PC-9 (cell line): ENCODE data around the gene RETN.

Experiments used
- EZH2 ChIP-seq: fragments of 200-600 bp; sonication (generic); IDR thresholded peaks from 2 replicates; pipeline ENCODE4 v1.8.0; 2017; ENCODE audit warnings: antibody characterized with exemption, low read depth
- TF ChIP-seq, protein P1 (sequence below): fragments of 200-600 bp; sonication (generic); conservative IDR thresholded peaks from 2 replicates; pipeline ENCODE4 v1.6.1; 2017; ENCODE audit warnings: mixed run types, antibody characterized with exemption, mild to moderate bottlenecking, moderate library complexity

DNA sequence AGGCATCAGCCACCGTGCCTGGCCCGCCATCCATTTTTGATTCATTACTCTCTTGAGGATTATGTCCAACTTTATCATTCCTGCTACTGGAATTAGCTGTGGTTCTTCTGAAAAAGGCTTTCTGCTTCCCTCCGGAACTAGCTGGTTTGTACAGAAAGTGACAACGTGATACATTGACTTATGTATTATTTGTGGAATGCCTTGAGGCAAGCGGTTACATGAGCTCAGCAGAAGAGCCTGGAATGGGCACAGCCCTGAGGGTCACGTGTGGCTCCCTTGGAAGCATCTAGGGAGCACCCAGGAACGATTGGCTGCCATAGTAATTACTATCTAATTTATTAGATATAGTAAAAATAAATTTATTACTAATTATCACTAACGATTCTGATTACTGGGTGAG lies 14.4 kb upstream of the RETN start:
- no peak for TF ChIP-seq EZH2
- TF ChIP-seq, protein P1, sequence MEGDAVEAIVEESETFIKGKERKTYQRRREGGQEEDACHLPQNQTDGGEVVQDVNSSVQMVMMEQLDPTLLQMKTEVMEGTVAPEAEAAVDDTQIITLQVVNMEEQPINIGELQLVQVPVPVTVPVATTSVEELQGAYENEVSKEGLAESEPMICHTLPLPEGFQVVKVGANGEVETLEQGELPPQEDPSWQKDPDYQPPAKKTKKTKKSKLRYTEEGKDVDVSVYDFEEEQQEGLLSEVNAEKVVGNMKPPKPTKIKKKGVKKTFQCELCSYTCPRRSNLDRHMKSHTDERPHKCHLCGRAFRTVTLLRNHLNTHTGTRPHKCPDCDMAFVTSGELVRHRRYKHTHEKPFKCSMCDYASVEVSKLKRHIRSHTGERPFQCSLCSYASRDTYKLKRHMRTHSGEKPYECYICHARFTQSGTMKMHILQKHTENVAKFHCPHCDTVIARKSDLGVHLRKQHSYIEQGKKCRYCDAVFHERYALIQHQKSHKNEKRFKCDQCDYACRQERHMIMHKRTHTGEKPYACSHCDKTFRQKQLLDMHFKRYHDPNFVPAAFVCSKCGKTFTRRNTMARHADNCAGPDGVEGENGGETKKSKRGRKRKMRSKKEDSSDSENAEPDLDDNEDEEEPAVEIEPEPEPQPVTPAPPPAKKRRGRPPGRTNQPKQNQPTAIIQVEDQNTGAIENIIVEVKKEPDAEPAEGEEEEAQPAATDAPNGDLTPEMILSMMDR = no peak
